ENCODE data around the gene FAM13A.

Gene FAM13A

GRCh38 chr4:88841635-88842034, 215.3 kb downstream of the FAM13A start:
- CTCF ChIA-PET, result no interaction called here
- Histone ChIP-seq H3K36me3 (ENCODE audit: control insufficient read depth in 2 of 2, insufficient read depth in 1 of 2, low read length in 2 of 2) (no peaks in the 10 kb centered on the region; a peak in 1 of 3 replicates), H3K9me3 (ENCODE audit: control insufficient read depth, insufficient read depth, low read depth, low read length) (no peaks in the 10 kb centered on the region), H3K27ac (ENCODE audit: extremely low read depth, low read depth, low read length) (no peak overlapping the region), H3K4me3 (ENCODE audit: low read depth, low read length) (no peak overlapping the region), H3K4me1 (ENCODE audit: control insufficient read depth, insufficient read depth, low read length) (no peaks in the 10 kb centered on the region)
- POLR2A ChIA-PET, result no interaction called here
- TF ChIP-seq REPIN1 (tag by site-specific recombination; IDR thresholded peaks at IDR 0.05; ENCODE audit: low read depth) (no peak), ZNF621 (tag by site-specific recombination; IDR thresholded peaks at IDR 0.05) (no peak), ZNF701 (tag by site-specific recombination; IDR thresholded peaks at IDR 0.05) (no peak), ZNF704 (tag by site-specific recombination; IDR thresholded peaks at IDR 0.05) (no peak), ZFP69B (tag by site-specific recombination; IDR thresholded peaks at IDR 0.05) (no peak), IKZF3 (tag by site-specific recombination; IDR thresholded peaks at IDR 0.05) (no peak), ZBTB11 (tag by site-specific recombination; conservative IDR thresholded peaks at IDR 0.05; ENCODE audit: low read depth) (no peak), PATZ1 (tag by site-specific recombination; IDR thresholded peaks at IDR 0.05) (no peak), REST (tag by site-specific recombination; IDR thresholded peaks at IDR 0.05) (no peak), ZNF560 (tag by site-specific recombination; IDR thresholded peaks at IDR 0.05; ENCODE audit: borderline replicate concordance) (no peak), TRIM28 (IDR thresholded peaks at IDR 0.05; ENCODE audit: borderline replicate concordance, low read length) (no peak), WT1 (tag by site-specific recombination; IDR thresholded peaks at IDR 0.05) (no peak), ZNF513 (tag by site-specific recombination; IDR thresholded peaks at IDR 0.05) (no peak), ZNF48 (tag by site-specific recombination; IDR thresholded peaks at IDR 0.05) (no peak), ZNF510 (tag by site-specific recombination; IDR thresholded peaks at IDR 0.05; ENCODE audit: insufficient replicate concordance) (no peak), ZSCAN5A (tag by site-specific recombination; IDR thresholded peaks at IDR 0.05) (no peak), HOXC10 (CRISPR knock-in tag; IDR thresholded peaks at IDR 0.05) (no peak), ZNF146 (tag by site-specific recombination; IDR thresholded peaks at IDR 0.05) (no peak), ZSCAN23 (tag by site-specific recombination; IDR thresholded peaks at IDR 0.05) (no peak)
